A673 (cell line): ENCODE measurements around the gene WDR18.

Experiments
- EZH2 ChIP-seq: fragments of 200-600 bp; sonication (generic); IDR thresholded peaks from 2 replicates; pipeline ENCODE4 v1.6.1; 2017; ENCODE audit warnings: borderline replicate concordance, low read depth, mild to moderate bottlenecking, mixed read lengths, antibody characterized with exemption, low read length; ENCODE audit not compliant: poor library complexity, severe bottlenecking
- TF ChIP-seq, protein P1 (sequence below): fragments of 300-800, 200-600 bp; sonication (generic); conservative IDR thresholded peaks from 2 replicates; pipeline ENCODE4 v1.5.1; 2017; ENCODE audit warnings: low read depth, mild to moderate bottlenecking, antibody characterized with exemption, low read length, moderate library complexity, mixed read lengths

DNA sequence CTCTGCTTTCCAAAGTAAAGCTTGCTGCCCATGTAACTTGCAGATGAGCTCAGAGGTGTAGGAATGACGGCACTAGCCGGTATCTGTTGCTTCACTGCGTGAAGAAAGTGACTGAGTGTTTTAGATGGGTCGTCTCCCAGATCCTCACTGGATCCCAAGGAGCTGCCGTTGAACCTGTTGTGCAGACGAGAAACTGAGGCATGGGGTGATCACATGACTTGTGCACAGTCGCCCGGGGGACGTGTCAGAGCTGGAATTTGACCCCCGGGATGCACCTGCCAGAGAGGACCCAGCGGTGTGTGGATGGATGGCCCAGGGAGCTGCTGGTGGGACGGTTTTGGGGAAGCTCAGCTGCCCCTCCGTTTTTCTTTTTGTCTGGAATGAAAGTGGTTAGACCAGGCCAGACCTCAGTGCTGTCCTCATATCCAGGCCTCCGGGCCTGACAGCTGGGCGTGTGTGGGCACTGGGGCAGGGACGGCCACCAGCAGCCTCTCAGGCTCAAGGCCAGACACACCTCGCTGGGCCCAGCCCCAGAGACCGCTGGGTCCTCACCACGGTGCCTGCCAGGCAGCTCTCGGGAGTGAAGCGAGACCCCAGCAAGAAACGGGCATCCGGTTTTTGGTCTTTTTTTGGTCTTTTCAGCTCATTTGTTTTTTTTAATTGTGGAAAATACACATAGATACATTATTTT is 45.8 kb upstream of the WDR18 start:
- TF ChIP-seq, protein P1, sequence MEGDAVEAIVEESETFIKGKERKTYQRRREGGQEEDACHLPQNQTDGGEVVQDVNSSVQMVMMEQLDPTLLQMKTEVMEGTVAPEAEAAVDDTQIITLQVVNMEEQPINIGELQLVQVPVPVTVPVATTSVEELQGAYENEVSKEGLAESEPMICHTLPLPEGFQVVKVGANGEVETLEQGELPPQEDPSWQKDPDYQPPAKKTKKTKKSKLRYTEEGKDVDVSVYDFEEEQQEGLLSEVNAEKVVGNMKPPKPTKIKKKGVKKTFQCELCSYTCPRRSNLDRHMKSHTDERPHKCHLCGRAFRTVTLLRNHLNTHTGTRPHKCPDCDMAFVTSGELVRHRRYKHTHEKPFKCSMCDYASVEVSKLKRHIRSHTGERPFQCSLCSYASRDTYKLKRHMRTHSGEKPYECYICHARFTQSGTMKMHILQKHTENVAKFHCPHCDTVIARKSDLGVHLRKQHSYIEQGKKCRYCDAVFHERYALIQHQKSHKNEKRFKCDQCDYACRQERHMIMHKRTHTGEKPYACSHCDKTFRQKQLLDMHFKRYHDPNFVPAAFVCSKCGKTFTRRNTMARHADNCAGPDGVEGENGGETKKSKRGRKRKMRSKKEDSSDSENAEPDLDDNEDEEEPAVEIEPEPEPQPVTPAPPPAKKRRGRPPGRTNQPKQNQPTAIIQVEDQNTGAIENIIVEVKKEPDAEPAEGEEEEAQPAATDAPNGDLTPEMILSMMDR, result no peak
- no peak for TF ChIP-seq EZH2
